IMR-90 (cell line): Measurements from ENCODE around the gene ARHGEF17. TPM values are rescaled to one million over a fixed set of nuclear protein-coding genes. Genes with fewer than 3 reads are reported as not detected.

Experiments used
- ATAC-seq: fragments of 200-7000 bp; cut with Tn5 transposase; 2 replicates; pipeline ENCODE4 v1.9.1; 2020; ENCODE audit warnings: low read depth, mild to moderate bottlenecking, moderate library complexity
- BruUV-seq: library from RNA; stranded (reverse); fragments of 400-500 nt; replicated peaks from 2 replicates; lab custom pipeline; 2021; lab: Mats Ljungman, UMichigan
- CTCF ChIA-PET: fragments of 300-600 bp; formaldehyde crosslinking; extraction: SDS; loops from one replicate; lab custom pipeline; 2021; ENCODE audit warnings: antibody characterized with exemption; lab: Yijun Ruan, JAX
- POLR2A ChIA-PET: fragments of 300-600 bp; sonication (Branson Sonifier 250); formaldehyde crosslinking; loops from one replicate; lab custom pipeline; 2022; ENCODE audit warnings: antibody characterized with exemption; ENCODE audit not compliant: unreplicated experiment; lab: Charles Lee
- DNase-seq: peaks from one replicate; pipeline ENCODE4 v3.0.0; 2013
- H2AFZ ChIP-seq: replicated peaks from 2 replicates; pipeline ENCODE3; 2013; ENCODE audit warnings: low read length, mild to moderate bottlenecking; ENCODE audit not compliant: poor library complexity
- H2AK5ac ChIP-seq: 2 replicates; pipeline ENCODE4 v1.6.1; 2013; ENCODE audit warnings: low read depth, low read length, inconsistent platforms
- H2AK9ac ChIP-seq: replicated peaks from 2 replicates; pipeline ENCODE3; 2013; ENCODE audit warnings: mild to moderate bottlenecking, low read depth, low read length, moderate library complexity; ENCODE audit not compliant: poor library complexity
- H2BK120ac ChIP-seq: 2 replicates; pipeline ENCODE4 v1.6.1; 2013; ENCODE audit warnings: low read depth, low read length, inconsistent platforms
- H2BK15ac ChIP-seq: 3 replicates; pipeline ENCODE4 v1.6.1; 2013; ENCODE audit warnings: low read depth, low read length, inconsistent platforms
- H2BK20ac ChIP-seq: 2 replicates; pipeline ENCODE4 v1.6.1; 2013; ENCODE audit warnings: low read depth, mild to moderate bottlenecking, inconsistent platforms, low read length, moderate library complexity
- H2BK5ac ChIP-seq: 2 replicates; pipeline ENCODE4 v1.6.1; 2013; ENCODE audit warnings: mild to moderate bottlenecking, low read depth, low read length, inconsistent platforms; ENCODE audit not compliant: poor library complexity, severe bottlenecking
- H3K14ac ChIP-seq: replicated peaks from 2 replicates; pipeline ENCODE4 v1.6.1; 2013; ENCODE audit warnings: low read depth, low read length, inconsistent platforms
- H3K18ac ChIP-seq: 2 replicates; pipeline ENCODE4 v1.6.1; 2013; ENCODE audit warnings: low read depth, low read length, control low read depth
- H3K23ac ChIP-seq: 2 replicates; pipeline ENCODE4 v1.6.1; 2013; ENCODE audit warnings: low read depth, low read length, inconsistent platforms
- H3K27ac ChIP-seq: 2 replicates; pipeline ENCODE4 v1.5.1; 2013; ENCODE audit warnings: mild to moderate bottlenecking, control low read depth, low read length; ENCODE audit not compliant: insufficient read depth
- H3K27me3 ChIP-seq: 2 replicates; pipeline ENCODE4 v1.6.1; 2013; ENCODE audit warnings: low read length; ENCODE audit not compliant: control insufficient read depth, insufficient read depth
- H3K36me3 ChIP-seq: 2 replicates; pipeline ENCODE4 v1.6.1; 2013; ENCODE audit warnings: low read length, mixed read lengths; ENCODE audit not compliant: control insufficient read depth, insufficient read depth
- H3K4ac ChIP-seq: 2 replicates; pipeline ENCODE4 v1.6.1; 2013; ENCODE audit warnings: low read depth, low read length, inconsistent platforms
- H3K4me1 ChIP-seq: 2 replicates; pipeline ENCODE4 v1.6.1; 2013; ENCODE audit warnings: low read length, mixed read lengths; ENCODE audit not compliant: control insufficient read depth, insufficient read depth
- H3K4me2 ChIP-seq: 2 replicates; pipeline ENCODE4 v1.6.1; 2013; ENCODE audit warnings: low read depth, mild to moderate bottlenecking, control low read depth, low read length, moderate library complexity
- H3K4me3 ChIP-seq: 2 replicates; pipeline ENCODE4 v1.5.1; 2013; ENCODE audit warnings: low read depth, mild to moderate bottlenecking, control low read depth, low read length, moderate library complexity; ENCODE audit not compliant: insufficient read depth
- H3K56ac ChIP-seq: 2 replicates; pipeline ENCODE4 v1.6.1; 2013; ENCODE audit warnings: low read length, inconsistent platforms; ENCODE audit not compliant: insufficient read depth; ENCODE audit errors: extremely low read depth
- H3K79me1 ChIP-seq, 2 experiments: 2 replicates each; pipeline ENCODE4 v1.6.1; 2013; ENCODE audit warnings: low read length in 2 of 2, inconsistent platforms in 1 of 2, low read depth in 1 of 2
- H3K9ac ChIP-seq: 2 replicates; pipeline ENCODE4 v1.6.1; 2013; ENCODE audit warnings: low read depth, low read length, control low read depth
- H3K9me1 ChIP-seq: 2 replicates; pipeline ENCODE4 v1.6.1; 2013; ENCODE audit warnings: low read length, inconsistent platforms; ENCODE audit not compliant: insufficient read depth
- H3K9me3 ChIP-seq: 2 replicates; pipeline ENCODE4 v1.6.1; 2013; ENCODE audit warnings: low read length; ENCODE audit not compliant: control insufficient read depth, insufficient read depth
- H4K20me1 ChIP-seq: 2 replicates; pipeline ENCODE4 v1.6.1; 2013; ENCODE audit warnings: low read length, inconsistent platforms; ENCODE audit not compliant: insufficient read depth
- H4K5ac ChIP-seq: 2 replicates; pipeline ENCODE4 v1.6.1; 2013; ENCODE audit warnings: mild to moderate bottlenecking, low read depth, low read length, control low read depth
- H4K8ac ChIP-seq, 2 experiments: 2 replicates each; pipeline ENCODE4 v1.6.1; 2013; ENCODE audit warnings: low read depth in 2 of 2, low read length in 2 of 2, control low read depth in 1 of 2, inconsistent platforms in 1 of 2
- H4K91ac ChIP-seq: 2 replicates; pipeline ENCODE4 v1.6.1; 2013; ENCODE audit warnings: low read depth, low read length, inconsistent platforms; ENCODE audit not compliant: insufficient read depth
- CTCF ChIP-seq: conservative IDR thresholded peaks from 2 replicates; pipeline ENCODE4 v1.5.1; 2012; ENCODE audit warnings: mild to moderate bottlenecking, low read depth, low read length, improper control_type of control experiment
- FOS ChIP-seq: fragments of 150-350 bp; IDR thresholded peaks from 2 replicates; pipeline ENCODE4 v1.6.1; 2016; ENCODE audit warnings: low read depth, low read length
- MAZ ChIP-seq: IDR thresholded peaks from 2 replicates; pipeline ENCODE4 v1.6.1; 2012; ENCODE audit warnings: low read depth, mild to moderate bottlenecking, low read length, improper control_type of control experiment, moderate library complexity, borderline replicate concordance
- RAD21 ChIP-seq: IDR thresholded peaks from 2 replicates; pipeline ENCODE4 v1.6.1; 2012; ENCODE audit warnings: low read length, improper control_type of control experiment
- RCOR1 ChIP-seq: IDR thresholded peaks from 2 replicates; pipeline ENCODE4 v1.6.1; 2012; ENCODE audit warnings: mild to moderate bottlenecking, low read length, improper control_type of control experiment; ENCODE audit not compliant: insufficient replicate concordance
- RFX5 ChIP-seq: IDR thresholded peaks from 2 replicates; pipeline ENCODE4 v1.8.0; 2012; ENCODE audit warnings: low read depth, mild to moderate bottlenecking, low read length, moderate library complexity
- SMC3 ChIP-seq: fragments of 150-350 bp; IDR thresholded peaks from 2 replicates; pipeline ENCODE4 v1.6.1; 2016; ENCODE audit warnings: low read depth, mild to moderate bottlenecking, antibody characterized with exemption, low read length, moderate library complexity
- WGBS, 2 experiments: methylation state at CpG; one replicate each; pipeline versions ENCODE4 v1.1.5 to v1.1.7; 2013; ENCODE audit warnings: missing lambda C conversion rate in 2 of 2; ENCODE audit not compliant: insufficient read length in 1 of 2; ENCODE audit errors: extremely low coverage in 2 of 2; 5-methylcytosine and 5-hydroxymethylcytosine counted together
- dilution Hi-C: fragments of 300-500 bp; cut with HindIII; formaldehyde crosslinking; loops from one replicate; pipeline ENCODE4 v1.14.3; 2018; ENCODE audit warnings: low sequenced_read_pairs; ENCODE audit not compliant: unreplicated experiment
- in situ Hi-C: fragments of 300-500 bp; cut with MboI; formaldehyde crosslinking; loops from 3 replicates; pipeline ENCODE4 v1.14.3; 2019; ENCODE audit warnings: low sequenced_read_pairs, inconsistent platforms, mixed read lengths
- intact Hi-C: fragments of 100-400 bp; cut with micrococcal nuclease; formaldehyde crosslinking; loops from 2 replicates; pipeline ENCODE4 v1.10.0; 2022
- polyA plus RNA-seq, 3 experiments: library from polyadenylated mRNA; depleted of rRNA; stranded (reverse); fragments of >200 nt; gene quantifications; 2 replicates each; pipeline ENCODE4 v1.2.3, GENCODE V29; 2012; ENCODE audit warnings: low replicate concordance in 1 of 3
- total RNA-seq: library from RNA; depleted of rRNA; stranded (reverse); fragments of >200 nt; gene quantifications from 2 replicates; pipeline ENCODE4 v1.2.3, GENCODE V29; 2012

The ARHGEF17 gene
- total and polyA plus RNA-seq, 2 of the 4 experiments (the other 2 are of a cell fraction) = 21.7 to 97.7 TPM

- Histone ChIP-seq H3K4me3 (no peak overlapping the region), H3K18ac (no peak overlapping the region), H2BK15ac (no peak overlapping the region), H3K56ac (no peak overlapping the region), H2BK5ac (no peak overlapping the region), H3K27me3 (no peaks in the 10 kb centered on the region), H3K23ac (no peak overlapping the region), H2AK9ac (no peak overlapping the region), H3K4ac (no peak overlapping the region), H3K27ac (no peak overlapping the region), H3K36me3 (peaks cover 18% of the 10 kb centered on the region), H3K14ac (no peak overlapping the region), H4K8ac (no peak overlapping the region), H3K9ac (no peak overlapping the region), H4K91ac (no peak overlapping the region; the same call in 1 of the 2 replicates), H4K5ac (no peak overlapping the region), H3K9me3 (no peaks in the 10 kb centered on the region), H2BK120ac (no peak overlapping the region), H2AFZ (no peak overlapping the region), H2AK5ac (no peak overlapping the region), H3K4me2 (no peak overlapping the region), H3K9me1 (peaks cover 3% of the 10 kb centered on the region), H2BK20ac (no peak overlapping the region), H3K79me1 (peaks cover 2 to 3% of the 10 kb centered on the region in 2 experiments; a peak in 3 of 4 replicates), H3K4me1 (peaks cover 4% of the 10 kb centered on the region; the same call in 1 of the 2 replicates), H4K20me1 (no peaks in the 10 kb centered on the region)
- dilution Hi-C loops = no loop called here
- TF ChIP-seq SMC3 (peak; percentile 76), RAD21 (peak; percentile 76), RFX5 (no peak), MAZ (no peak), CTCF (peak; percentile 60), RCOR1 (no peak), FOS (no peak)
- POLR2A ChIA-PET = no interaction called here
- peak; percentile 74 for ATAC-seq
- CTCF ChIA-PET = interaction anchor here (0.6 kb wide), 1 partner anchor 272 kb away, joined by 5 read pairs; no protein-coding TSS in a partner anchor
- in situ Hi-C loops = loop anchor here (5.0 kb wide), 1 partner anchor 253 kb away; no protein-coding TSS in a partner anchor
- intact Hi-C loops = loop anchor here (1.0 to 5.0 kb wide), 3 partner anchors 194 to 528 kb away; partner anchors contain the start of gene FAM168A
- WGBS, 2 experiments = no CpG with 5 or more reads among the region's 4 CpGs
- peak; percentile 40 for DNase-seq
- BruUV-seq = no TSS peak
Measured at GRCh38 chr11:73404048-73404447, 96.0 kb downstream of the ARHGEF17 start.
